Measurements from ENCODE around the gene DLL3.

The DLL3 gene

GRCh38 chr19:39483141-39483540, 15.6 kb upstream of the DLL3 start:
- DNase-seq (ENCODE audit: low read depth) = no peak

- DNase-seq (ENCODE audit: low read depth) = no peak
These were observed 9.0 kb upstream of the DLL3 start for GRCh38 chr19:39489756-39490155.

- DNase-seq (ENCODE audit: low read depth) = no peak
These were observed 6.5 kb upstream of the DLL3 start for GRCh38 chr19:39492225-39492624.

- DNase-seq (ENCODE audit: low read depth) = no peak
These were observed 6.0 kb upstream of the DLL3 start for GRCh38 chr19:39492788-39493187.

- DNase-seq (ENCODE audit: low read depth) = no peak
These were observed 4.1 kb upstream of the DLL3 start for GRCh38 chr19:39494661-39495060.

- no peak for DNase-seq (ENCODE audit: low read depth)
These were observed 2.7 kb upstream of the DLL3 start for GRCh38 chr19:39496063-39496462.

- DNase-seq (ENCODE audit: low read depth) = no peak
These were observed 1.1 kb upstream of the DLL3 start for GRCh38 chr19:39497701-39497995.

GRCh38 chr19:39497996-39498797, 550 bp upstream of the DLL3 start:
- no peak for DNase-seq (ENCODE audit: low read depth)

- DNase-seq (ENCODE audit: low read depth) = no peak
These were observed 1.2 kb downstream of the DLL3 start for GRCh38 chr19:39499932-39500331.

- no peak for DNase-seq (ENCODE audit: low read depth)
These were observed 1.8 kb downstream of the DLL3 start for GRCh38 chr19:39500543-39500942.

GRCh38 chr19:39501340-39501739, 2.6 kb downstream of the DLL3 start:
- DNase-seq (ENCODE audit: low read depth) = no peak

- DNase-seq (ENCODE audit: low read depth) = peak; percentile 47
These were observed 4.1 kb downstream of the DLL3 start for GRCh38 chr19:39502640-39503417.

- DNase-seq (ENCODE audit: low read depth) = no peak
These were observed 7.8 kb downstream of the DLL3 start for GRCh38 chr19:39506598-39506943.

GRCh38 chr19:39506944-39507714, 8.4 kb downstream of the DLL3 start:
- DNase-seq (ENCODE audit: low read depth) = peak; percentile 30

GRCh38 chr19:39507715-39508364, 9.1 kb downstream of the DLL3 start:
- no peak for DNase-seq (ENCODE audit: low read depth)

GRCh38 chr19:39508629-39509028, 9.9 kb downstream of the DLL3 start:
- DNase-seq (ENCODE audit: low read depth) = no peak

- no peak for DNase-seq (ENCODE audit: low read depth)
These were observed 10.5 kb downstream of the DLL3 start for GRCh38 chr19:39509233-39509632.

GRCh38 chr19:39512988-39513387, 14.2 kb downstream of the DLL3 start:
- DNase-seq (ENCODE audit: low read depth) = no peak

- no peak for DNase-seq (ENCODE audit: low read depth)
These were observed 16.2 kb downstream of the DLL3 start, which contains the start of gene SELENOV for GRCh38 chr19:39514840-39515550. TSS of gene SELENOV (plus strand) at chr19:39515139. CDS start at chr19:39515213, 74 bp downstream.

GRCh38 chr19:39515551-39516191, 16.9 kb downstream of the DLL3 start:
- no peak for DNase-seq (ENCODE audit: low read depth)

GRCh38 chr19:39516270-39516669, 17.5 kb downstream of the DLL3 start:
- DNase-seq (ENCODE audit: low read depth) = no peak
